Osteoblast (primary cell): ENCODE measurements around the gene CDH10. TPM values are rescaled to one million over a fixed set of nuclear protein-coding genes. Genes with fewer than 3 reads are reported as not detected.

ENCODE experiments used
- DNase-seq: peaks from one replicate; pipeline ENCODE4 v3.0.0; 2011; ENCODE audit warnings: low spot score, mixed read lengths; ENCODE audit not compliant: insufficient read length; ENCODE audit errors: missing footprints
- H2AFZ ChIP-seq: 2 replicates; pipeline ENCODE4 v1.6.0; 2011; ENCODE audit warnings: mild to moderate bottlenecking, low read length
- H3K27ac ChIP-seq: 2 replicates; pipeline ENCODE4 v1.5.1; 2011; ENCODE audit warnings: mild to moderate bottlenecking, low read depth, low read length, moderate library complexity
- H3K27me3 ChIP-seq: 2 replicates; pipeline ENCODE4 v1.6.0; 2012; ENCODE audit warnings: mild to moderate bottlenecking, control low read depth, inconsistent platforms, low read length, moderate library complexity; ENCODE audit not compliant: insufficient read depth
- H3K36me3 ChIP-seq: 2 replicates; pipeline ENCODE4 v1.5.1; 2011; ENCODE audit warnings: mild to moderate bottlenecking, low read length, control low read depth, moderate library complexity; ENCODE audit not compliant: insufficient read depth
- H3K4me1 ChIP-seq: 2 replicates; pipeline ENCODE4 v1.5.1; 2011; ENCODE audit warnings: mild to moderate bottlenecking, low read length, control low read depth, moderate library complexity; ENCODE audit not compliant: insufficient read depth
- H3K4me2 ChIP-seq: 2 replicates; pipeline ENCODE4 v1.6.0; 2011; ENCODE audit warnings: mild to moderate bottlenecking, low read length; ENCODE audit not compliant: insufficient read depth
- H3K4me3 ChIP-seq: fragments of 200-600 bp; sonication (generic); 3 replicates; pipeline ENCODE4 v1.5.1; 2012; ENCODE audit warnings: mild to moderate bottlenecking, low read length, inconsistent platforms; ENCODE audit not compliant: insufficient read depth
- H3K79me2 ChIP-seq: 2 replicates; pipeline ENCODE4 v1.6.0; 2012; ENCODE audit warnings: mild to moderate bottlenecking, low read length, control low read depth, inconsistent platforms; ENCODE audit not compliant: insufficient read depth
- H3K9me3 ChIP-seq: 2 replicates; pipeline ENCODE4 v1.5.1; 2011; ENCODE audit warnings: low read depth, low read length, control low read depth
- H4K20me1 ChIP-seq: 2 replicates; pipeline ENCODE4 v1.6.0; 2012; ENCODE audit warnings: mild to moderate bottlenecking, low read length, control low read depth; ENCODE audit not compliant: insufficient read depth
- small RNA-seq: library from RNA; depleted of rRNA; stranded (forward); fragments of <200 nt; gene quantifications from one replicate; pipeline ENCODE3, GENCODE V24; 2012
- total RNA-seq: library from RNA; depleted of rRNA; stranded (reverse); fragments of >200 nt; gene quantifications from 2 replicates; pipeline ENCODE4 v1.2.3, GENCODE V29; 2012
- TF ChIP-seq, protein P1 (sequence below): IDR thresholded peaks from 2 replicates; pipeline ENCODE4 v1.5.1; 2011; ENCODE audit warnings: mild to moderate bottlenecking, low read depth, low read length, moderate library complexity; ENCODE audit errors: extremely low read depth

Gene CDH10
- total RNA-seq, 1 donor, result not detected

DNA sequence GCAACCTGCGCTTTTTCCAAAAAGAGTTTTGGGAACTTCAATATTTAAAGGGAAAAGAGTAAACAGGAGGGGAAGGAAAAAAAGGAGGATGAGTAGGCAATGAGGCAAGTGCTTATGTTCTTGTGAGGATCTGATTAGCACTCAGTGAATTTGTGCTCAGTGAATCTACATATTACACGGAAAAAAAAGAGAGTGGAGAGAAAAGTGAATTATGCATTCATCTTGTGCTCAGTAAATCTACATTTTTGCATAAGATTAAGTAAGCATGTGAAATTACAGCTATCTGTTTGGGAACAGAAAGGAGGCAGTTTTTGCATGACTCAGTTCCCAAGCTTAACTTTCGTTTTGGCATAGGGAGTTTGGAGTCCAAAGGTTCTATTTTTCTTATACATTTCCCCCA, 170.1 kb downstream of the CDH10 start:
- no peaks in the 10 kb centered on the region for H3K9me3 ChIP-seq
- no peaks in the 10 kb centered on the region for H3K79me2 ChIP-seq
- no peaks in the 10 kb centered on the region for H4K20me1 ChIP-seq
- TF ChIP-seq, protein P1, sequence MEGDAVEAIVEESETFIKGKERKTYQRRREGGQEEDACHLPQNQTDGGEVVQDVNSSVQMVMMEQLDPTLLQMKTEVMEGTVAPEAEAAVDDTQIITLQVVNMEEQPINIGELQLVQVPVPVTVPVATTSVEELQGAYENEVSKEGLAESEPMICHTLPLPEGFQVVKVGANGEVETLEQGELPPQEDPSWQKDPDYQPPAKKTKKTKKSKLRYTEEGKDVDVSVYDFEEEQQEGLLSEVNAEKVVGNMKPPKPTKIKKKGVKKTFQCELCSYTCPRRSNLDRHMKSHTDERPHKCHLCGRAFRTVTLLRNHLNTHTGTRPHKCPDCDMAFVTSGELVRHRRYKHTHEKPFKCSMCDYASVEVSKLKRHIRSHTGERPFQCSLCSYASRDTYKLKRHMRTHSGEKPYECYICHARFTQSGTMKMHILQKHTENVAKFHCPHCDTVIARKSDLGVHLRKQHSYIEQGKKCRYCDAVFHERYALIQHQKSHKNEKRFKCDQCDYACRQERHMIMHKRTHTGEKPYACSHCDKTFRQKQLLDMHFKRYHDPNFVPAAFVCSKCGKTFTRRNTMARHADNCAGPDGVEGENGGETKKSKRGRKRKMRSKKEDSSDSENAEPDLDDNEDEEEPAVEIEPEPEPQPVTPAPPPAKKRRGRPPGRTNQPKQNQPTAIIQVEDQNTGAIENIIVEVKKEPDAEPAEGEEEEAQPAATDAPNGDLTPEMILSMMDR, result no peak
- DNase-seq, result no peak
- H2AFZ ChIP-seq, result no peak overlapping the region
- no peak overlapping the region for H3K27ac ChIP-seq
- no peak overlapping the region for H3K4me3 ChIP-seq
- no peaks in the 10 kb centered on the region for H3K4me1 ChIP-seq
- no peak overlapping the region for H3K4me2 ChIP-seq
- H3K36me3 ChIP-seq, result no peaks in the 10 kb centered on the region
- H3K27me3 ChIP-seq, result no peaks in the 10 kb centered on the region

DNA sequence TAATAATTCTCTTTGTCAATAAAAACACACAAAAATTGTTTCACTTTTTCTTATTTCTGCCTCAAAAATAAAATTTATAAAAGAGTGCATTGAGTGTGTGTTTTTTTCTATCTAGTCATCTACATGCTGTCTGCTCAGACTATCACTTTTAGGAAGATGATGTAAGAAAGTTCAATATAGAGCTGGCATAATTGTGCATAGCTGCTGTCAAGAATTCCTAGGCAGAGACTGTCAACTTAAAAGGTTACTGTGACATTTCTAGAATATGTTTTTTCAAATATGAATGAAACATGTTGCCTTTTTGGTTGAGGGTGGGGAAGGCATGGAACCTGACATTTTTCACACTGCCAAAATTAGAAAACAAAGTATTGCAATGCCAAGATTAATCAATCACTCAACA, 172.3 kb downstream of the CDH10 start:
- no peaks in the 10 kb centered on the region for H3K27me3 ChIP-seq
- no peaks in the 10 kb centered on the region for H4K20me1 ChIP-seq
- H3K4me3 ChIP-seq, result no peak overlapping the region
- DNase-seq, result no peak
- no peak overlapping the region for H3K27ac ChIP-seq
- TF ChIP-seq, protein P1, result no peak
- no peaks in the 10 kb centered on the region for H3K36me3 ChIP-seq
- no peak overlapping the region for H2AFZ ChIP-seq
- H3K9me3 ChIP-seq, result no peaks in the 10 kb centered on the region
- no peaks in the 10 kb centered on the region for H3K79me2 ChIP-seq
- no peak overlapping the region for H3K4me2 ChIP-seq
- no peaks in the 10 kb centered on the region for H3K4me1 ChIP-seq

DNA sequence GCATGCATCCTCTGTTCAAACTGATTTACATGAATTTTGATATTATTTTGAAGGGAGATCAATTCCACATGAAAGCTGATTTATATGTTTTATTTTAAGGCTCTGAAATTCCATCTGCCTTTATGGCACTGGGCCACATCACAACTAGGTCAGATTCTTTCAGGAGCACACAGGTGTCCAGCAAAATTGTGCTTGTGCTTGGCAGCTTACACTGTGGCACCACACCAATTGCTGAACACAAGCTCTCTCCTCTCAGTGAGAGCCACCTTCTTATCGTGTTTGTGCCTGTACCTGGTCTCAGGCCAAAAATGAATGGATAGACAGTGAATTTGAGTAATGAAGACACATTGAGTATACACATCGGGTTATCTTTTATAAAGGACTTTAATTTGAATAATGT, 200.4 kb downstream of the CDH10 start:
- Histone ChIP-seq H3K27ac (no peak overlapping the region), H3K4me3 (no peak overlapping the region)
- TF ChIP-seq, protein P1, result no peak

DNA sequence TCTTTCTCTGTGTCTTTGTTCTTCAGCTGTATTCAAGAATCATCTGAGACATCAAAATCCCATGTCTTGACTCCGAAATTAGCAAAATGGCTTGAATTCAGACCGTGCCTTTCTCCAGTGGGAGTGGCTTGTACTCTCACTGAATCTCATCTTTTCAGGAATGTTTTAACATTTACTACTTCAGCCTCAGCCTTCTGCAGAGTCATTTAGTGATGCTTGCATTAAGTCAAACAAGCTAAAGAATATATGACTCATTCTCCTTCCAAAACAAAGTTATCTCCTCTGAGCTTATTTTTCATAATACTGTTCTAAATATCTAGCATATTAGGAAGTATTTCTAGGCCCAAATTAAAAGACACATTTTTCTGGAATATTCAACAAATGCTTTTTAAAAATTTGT, 205.3 kb downstream of the CDH10 start:
- no peak for DNase-seq
- H3K4me3 ChIP-seq, result no peak overlapping the region
- no peaks in the 10 kb centered on the region for H4K20me1 ChIP-seq
- TF ChIP-seq, protein P1, result no peak
- no peak overlapping the region for H2AFZ ChIP-seq
- H3K36me3 ChIP-seq, result no peaks in the 10 kb centered on the region
- no peak overlapping the region for H3K4me2 ChIP-seq
- H3K27me3 ChIP-seq, result no peaks in the 10 kb centered on the region
- no peaks in the 10 kb centered on the region for H3K9me3 ChIP-seq
- no peak overlapping the region for H3K27ac ChIP-seq
- no peaks in the 10 kb centered on the region for H3K4me1 ChIP-seq
- H3K79me2 ChIP-seq, result no peaks in the 10 kb centered on the region

More for the DNA sequence above, 200.4 kb downstream of the CDH10 start:
- Histone ChIP-seq H3K79me2 (no peaks in the 10 kb centered on the region), H3K4me2 (no peak overlapping the region), H3K27me3 (no peaks in the 10 kb centered on the region), H2AFZ (no peak overlapping the region), H4K20me1 (no peaks in the 10 kb centered on the region), H3K9me3 (no peaks in the 10 kb centered on the region), H3K36me3 (no peaks in the 10 kb centered on the region), H3K4me1 (no peaks in the 10 kb centered on the region)
- no peak for DNase-seq

Small RNA genes within 50 kb of the gene (small RNA-seq; reads per million reads assigned to genes)
- gene AC091885.1 (not detected), gene RF00017 (not detected)
